ENCODE data around the gene GFPT2.

Gene GFPT2

DNA sequence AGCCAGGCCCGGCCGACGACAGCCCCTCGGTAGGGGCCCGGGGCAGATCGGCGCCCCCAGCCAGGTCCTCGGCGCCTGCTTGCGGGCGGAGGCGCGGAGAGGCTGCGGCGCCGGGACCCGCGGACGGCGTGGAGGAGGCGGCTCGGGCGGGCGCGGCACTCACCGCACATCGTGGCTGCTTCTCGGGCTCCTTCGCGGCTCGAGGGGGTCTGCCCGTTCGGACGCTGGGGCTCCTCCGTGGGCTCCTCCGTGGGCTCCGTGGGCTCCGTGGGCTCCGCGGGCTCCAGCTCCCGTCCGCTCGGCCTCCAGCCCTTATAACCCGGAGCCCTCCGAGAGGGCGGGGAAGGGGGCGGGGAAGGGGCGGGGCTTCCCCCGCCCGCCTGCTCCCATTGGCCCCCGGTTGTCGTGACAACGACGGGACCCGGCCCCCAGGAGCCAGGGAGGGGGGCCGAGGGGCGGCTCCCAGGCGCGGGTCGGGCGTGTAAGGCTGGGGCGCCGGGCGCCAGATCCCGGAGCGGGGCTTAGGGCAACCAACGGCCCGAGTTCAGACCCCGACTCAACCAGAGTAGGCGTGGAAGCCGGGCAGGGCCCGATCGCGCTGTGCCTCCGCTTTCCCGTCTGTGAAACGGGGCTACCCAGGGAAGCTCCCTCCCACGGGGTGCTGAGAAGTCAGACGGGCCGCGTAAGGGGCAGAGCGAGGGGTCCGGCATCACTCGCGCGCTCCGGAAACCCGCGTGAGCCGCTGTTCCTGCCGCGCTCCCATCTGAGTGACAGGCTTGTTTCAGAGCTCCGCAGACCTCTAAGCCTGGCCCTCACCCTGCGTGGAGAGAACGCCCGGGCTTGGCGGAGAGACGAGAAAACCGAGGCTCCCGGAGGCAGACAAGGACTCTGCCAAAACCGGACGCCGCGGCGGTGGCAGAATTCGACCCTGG is at the start of gene GFPT2:
Gene GFPT2 (minus strand): TSS at position 289 of the 932 bp plus-strand sequence. CDS start 119 bp downstream, at position 170.
- DNase-seq, result peak; percentile 29

GRCh38 chr5:180402716-180403115 is 49.6 kb upstream of the GFPT2 start:
- no peak for DNase-seq

- no peak for DNase-seq
Observed at GRCh38 chr5:180401229-180401907, 48.2 kb upstream of the GFPT2 start.

- DNase-seq, result no peak
Observed at GRCh38 chr5:180400416-180400815, 47.3 kb upstream of the GFPT2 start.

DNA sequence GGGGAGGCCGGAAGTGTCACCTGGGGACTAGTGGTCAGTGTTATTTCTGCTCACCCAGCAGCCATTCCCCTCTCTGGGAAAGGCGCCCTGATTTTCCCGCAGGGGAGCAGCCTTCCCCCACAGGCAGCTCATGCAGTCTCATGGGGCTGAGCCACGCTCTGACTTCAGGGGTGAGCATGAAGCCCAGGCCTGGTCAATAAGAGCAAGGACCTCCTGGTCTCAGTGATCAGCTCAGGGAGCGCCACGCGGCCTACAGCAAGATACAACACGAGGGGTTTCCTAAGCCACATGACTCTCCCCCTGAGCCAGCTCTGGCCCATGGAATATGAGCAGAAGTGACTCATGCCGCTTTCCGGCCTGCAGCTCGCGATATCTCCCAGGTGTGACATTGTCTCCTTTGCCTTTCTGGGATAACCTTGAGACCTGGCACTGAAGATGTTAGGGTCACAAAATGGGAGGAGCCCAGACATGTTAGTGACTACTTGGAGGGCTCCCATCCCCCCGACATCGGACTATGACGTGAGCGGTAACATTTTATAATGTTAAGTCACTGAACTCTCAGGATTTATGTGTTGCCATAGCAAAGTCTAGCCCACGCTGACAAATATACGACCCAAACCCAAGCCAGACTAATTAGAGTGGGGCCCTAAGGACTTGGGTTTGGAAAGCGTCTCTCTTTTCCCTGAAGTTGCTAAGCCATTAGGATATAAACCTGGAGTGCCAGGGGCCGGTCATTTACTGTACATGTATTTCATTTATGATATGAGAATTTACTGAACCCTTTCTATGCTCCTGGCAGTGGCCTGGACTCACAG is 46.5 kb upstream of the GFPT2 start:
- no peak for DNase-seq

GRCh38 chr5:180396926-180397325 is 43.8 kb upstream of the GFPT2 start:
- DNase-seq, result no peak

DNA sequence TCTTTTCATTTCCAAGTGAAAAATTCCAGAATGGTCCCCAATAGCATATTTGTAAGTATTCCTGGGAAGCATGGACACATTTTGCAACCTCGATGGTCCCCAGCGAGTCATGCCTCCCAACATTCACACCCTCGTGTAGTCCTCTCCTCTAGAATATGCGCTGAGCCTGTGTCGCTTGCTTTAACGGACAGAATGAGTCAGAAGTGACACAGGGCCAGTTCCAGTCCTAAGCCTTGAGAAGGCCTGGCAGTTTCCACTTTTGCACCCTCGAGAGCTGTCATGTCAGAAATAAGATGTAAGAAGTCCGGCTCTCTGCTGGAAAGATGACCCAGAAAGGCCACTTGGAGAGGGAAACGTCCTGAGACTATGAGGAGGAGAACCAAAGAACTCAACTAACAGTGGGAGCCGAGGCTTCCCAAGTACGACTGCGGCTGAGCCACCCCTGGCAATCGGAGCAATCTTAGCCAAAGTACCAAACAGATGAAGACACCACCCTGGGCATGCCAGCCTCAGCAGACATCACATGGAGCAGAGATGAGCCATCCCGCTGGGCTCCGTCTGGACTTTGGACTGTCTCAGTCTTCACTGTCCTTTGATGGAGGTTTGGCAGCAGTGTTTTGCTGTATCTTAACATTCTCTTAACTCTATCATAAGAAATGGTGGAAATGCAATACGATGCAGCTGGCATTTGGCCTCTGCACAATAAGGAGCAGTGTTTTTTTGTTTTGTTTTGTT is 42.6 kb upstream of the GFPT2 start:
- no peak for DNase-seq

GRCh38 chr5:180394031-180394636 is 41.0 kb upstream of the GFPT2 start:
- DNase-seq, result no peak

- DNase-seq, result no peak
Observed at GRCh38 chr5:180391276-180391675, 38.1 kb upstream of the GFPT2 start.

DNA sequence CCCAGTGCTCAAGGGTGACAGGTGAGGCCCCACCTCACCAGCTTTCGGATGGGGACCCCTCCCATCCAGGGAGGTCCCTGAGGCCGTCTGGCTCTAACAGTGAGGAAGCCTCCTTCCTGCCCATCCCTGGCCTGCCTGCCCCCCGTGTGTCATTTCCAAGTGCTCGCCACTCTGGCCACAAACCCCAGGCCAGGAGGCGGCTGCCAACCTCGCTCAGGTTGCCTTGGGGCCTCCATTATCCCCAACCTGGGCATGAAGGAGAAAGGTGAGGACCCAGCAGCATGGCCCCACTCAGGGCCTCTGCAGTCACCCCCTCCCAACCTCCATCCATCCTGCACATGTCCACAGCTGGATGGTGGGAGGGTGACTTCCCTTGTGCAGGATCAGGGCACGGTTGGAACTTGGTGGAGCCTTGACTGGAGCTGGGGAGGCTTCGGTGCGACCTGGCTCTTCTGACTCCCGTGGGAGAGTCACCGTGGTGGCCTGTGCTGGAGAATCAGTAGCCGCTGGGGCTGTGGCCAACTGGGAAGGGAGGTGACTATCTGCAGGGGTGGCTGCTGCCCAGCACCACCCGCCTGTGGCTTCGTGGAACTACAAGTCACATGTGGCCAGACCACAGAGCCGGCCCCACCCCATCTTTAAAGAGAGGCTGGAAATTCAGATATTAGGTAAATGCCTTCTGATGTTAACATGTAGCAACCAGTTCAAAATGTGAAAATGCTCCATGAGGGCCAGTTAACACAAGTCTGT is 37.5 kb upstream of the GFPT2 start:
- no peak for DNase-seq

DNA sequence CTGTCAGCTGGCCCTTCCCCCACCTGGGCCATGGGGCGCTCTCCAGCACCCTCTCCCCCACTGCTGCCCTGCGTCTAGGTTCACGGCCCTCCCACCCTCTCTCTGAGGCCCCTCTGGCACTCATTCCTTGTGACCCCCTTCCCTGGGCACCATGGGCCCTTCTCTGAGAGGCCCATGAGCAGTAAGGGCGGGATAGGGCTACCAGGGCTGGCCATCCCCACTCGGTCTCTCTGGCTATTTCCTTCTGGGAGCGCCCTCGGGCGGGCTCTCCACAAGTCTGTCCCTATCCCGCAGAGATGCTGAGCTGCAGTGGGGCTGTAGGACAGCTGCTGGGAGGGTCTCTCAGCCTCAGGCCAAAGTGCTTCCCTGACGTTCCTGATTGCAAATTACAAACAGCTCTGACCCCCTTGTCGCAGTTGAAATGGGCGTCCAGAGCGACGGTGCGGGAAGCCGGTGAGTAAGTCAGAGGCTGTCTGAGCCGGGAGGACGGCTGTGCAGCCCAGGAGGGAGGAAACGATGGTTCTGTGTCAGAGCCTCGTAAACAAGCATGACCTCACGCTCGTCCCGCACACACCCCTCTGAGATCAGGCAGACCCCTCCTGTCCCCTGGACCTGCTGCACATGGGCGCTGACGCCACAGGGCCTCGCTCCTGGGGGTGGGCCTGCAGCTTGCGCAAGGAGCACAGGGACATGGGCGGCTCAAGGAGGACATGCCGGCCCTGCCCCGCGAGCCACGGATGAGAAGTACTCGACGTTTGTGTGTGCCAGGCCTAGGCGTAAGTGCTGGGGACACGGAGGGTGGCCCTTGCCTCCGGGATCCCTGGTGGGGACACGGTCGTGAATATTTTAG is 36.3 kb upstream of the GFPT2 start:
- DNase-seq, result no peak

DNA sequence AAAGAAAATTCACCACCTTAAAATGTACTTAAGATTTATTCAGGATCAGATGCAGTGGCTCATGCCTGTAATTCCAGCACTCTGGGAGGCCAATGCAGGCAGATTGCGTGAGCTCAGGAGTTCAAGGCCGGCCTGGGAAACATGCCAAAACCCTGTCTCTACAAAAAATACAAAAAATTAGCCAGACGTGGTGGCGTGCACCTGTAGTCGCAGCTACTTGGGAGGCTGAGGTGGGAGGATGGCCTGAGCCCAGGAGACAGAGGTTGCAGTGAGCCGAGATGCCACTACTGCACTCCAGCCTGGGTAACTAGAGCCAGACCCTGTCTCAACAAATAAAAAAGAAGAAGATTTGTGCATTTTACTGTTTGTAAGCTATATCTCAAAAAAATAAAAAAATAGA is 34.7 kb upstream of the GFPT2 start:
- no peak for DNase-seq

GRCh38 chr5:180382926-180383325 is 29.8 kb upstream of the GFPT2 start:
- no peak for DNase-seq

DNA sequence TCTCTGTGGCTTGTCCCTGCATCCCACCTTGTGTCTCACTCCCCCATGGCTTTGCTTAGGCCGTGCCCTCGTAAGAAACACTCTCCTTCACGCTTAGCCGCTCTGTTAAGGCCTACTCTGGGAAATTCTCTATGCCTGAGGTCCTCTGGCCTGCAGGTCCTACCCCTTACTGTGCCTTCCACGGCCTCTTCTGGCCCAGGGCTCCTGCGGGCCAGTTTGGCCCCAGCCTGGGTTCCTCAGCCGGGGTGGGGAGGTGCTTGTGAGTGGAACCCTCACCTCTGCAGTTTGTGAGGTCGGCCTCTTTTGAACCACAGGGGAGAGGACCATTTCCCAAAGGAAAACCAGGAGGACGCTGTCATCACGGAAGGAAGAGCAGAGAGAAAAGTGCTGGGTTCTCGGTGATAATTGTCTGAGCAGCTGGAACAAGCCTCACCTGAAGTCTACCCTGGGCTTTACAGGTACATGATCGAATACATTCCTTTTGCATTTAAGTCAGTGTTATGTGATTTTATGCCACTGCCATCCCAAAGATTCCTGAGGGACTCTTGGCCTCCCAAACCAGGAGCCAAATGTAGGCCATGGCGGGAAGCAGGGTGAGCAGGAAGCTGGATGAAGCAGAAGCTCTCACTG is 28.8 kb upstream of the GFPT2 start:
- no peak for DNase-seq

DNA sequence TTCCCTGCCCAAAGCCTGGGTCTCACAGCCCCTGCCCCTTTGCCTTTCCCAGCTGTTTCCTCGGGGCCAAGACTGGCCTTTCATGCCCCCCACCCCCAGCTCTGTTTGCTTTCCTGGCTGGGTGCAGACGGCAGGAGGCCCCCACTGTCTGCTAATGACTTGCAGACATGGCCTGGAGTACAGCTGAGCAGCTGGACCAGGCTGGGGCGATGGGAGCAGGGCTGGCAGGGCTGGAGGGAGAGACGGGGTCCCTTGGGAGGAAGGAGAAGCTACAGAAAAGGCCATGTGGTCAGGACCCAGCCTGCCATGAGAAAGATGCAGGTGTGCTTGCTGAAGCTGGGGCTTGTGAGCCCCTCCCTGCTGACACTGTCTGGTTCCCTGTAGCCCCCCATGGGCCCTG is 28.3 kb upstream of the GFPT2 start:
- no peak for DNase-seq

GRCh38 chr5:180380856-180381255 is 27.7 kb upstream of the GFPT2 start:
- DNase-seq, result no peak

DNA sequence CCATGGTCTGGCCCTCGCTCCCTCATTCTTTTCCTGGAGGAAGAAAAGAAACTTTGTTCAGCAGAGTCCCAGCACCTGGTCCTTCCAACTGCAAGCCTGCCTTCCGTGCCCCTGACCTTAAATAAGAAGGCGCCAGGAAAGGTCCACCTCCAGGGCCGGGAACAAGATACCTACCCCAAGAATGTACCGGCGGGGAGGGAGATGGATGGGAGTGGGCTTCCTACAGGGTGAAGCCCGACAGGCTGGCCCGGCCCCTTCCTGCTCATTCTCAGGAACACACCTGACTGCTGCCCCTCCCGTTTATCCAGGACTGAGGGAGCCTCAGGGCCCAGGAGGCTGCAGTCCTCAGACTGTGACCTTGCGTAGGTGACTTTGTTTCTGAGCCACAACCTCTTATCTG is 27.3 kb upstream of the GFPT2 start:
- no peak for DNase-seq

GRCh38 chr5:180379355-180380070 is 26.4 kb upstream of the GFPT2 start:
- DNase-seq, result no peak
